WERI-Rb-1 (cell line): ENCODE measurements around the gene SUSD6.

Experiments used
- DNase-seq: peaks from one replicate; pipeline ENCODE4 v3.0.0-alpha.2; 2020
- H3K27ac ChIP-seq: fragments of 250-450 bp; sonication (Bioruptor Pico); 2 replicates; pipeline ENCODE4 v1.5.1; 2020; ENCODE audit warnings: mild to moderate bottlenecking, moderate library complexity
- H3K27me3 ChIP-seq: fragments of 250-450 bp; sonication (Bioruptor Pico); 2 replicates; pipeline ENCODE4 v1.5.1; 2021; ENCODE audit warnings: mild to moderate bottlenecking, low read depth, moderate library complexity; ENCODE audit not compliant: insufficient read depth, severe bottlenecking
- H3K36me3 ChIP-seq: fragments of 250-450 bp; sonication (Bioruptor Pico); 2 replicates; pipeline ENCODE4 v1.5.1; 2020; ENCODE audit warnings: mild to moderate bottlenecking, moderate library complexity
- H3K4me3 ChIP-seq: 2 replicates; pipeline ENCODE4 v1.5.1; 2011; ENCODE audit warnings: low read depth, mild to moderate bottlenecking, control low read depth, low read length
- H3K9me3 ChIP-seq: fragments of 250-450 bp; sonication (Bioruptor Pico); 2 replicates; pipeline ENCODE4 v1.5.1; 2021; ENCODE audit warnings: mild to moderate bottlenecking, moderate library complexity; ENCODE audit not compliant: severe bottlenecking
- CTCF ChIP-seq: IDR thresholded peaks from 2 replicates; pipeline ENCODE4 v1.5.1; 2011; ENCODE audit warnings: low read depth, mild to moderate bottlenecking, control low read depth, inconsistent platforms, low read length

The SUSD6 gene

GRCh38 chr14:69690042-69690441 is 78.6 kb downstream of the SUSD6 start:
- Histone ChIP-seq H3K4me3 (no peak overlapping the region), H3K27ac (peak overlapping the region; percentile 18; the same call in 1 of the 2 replicates), H3K9me3 (no peaks in the 10 kb centered on the region), H3K36me3 (peaks cover 8% of the 10 kb centered on the region), H3K27me3 (no peaks in the 10 kb centered on the region)
- DNase-seq, result no peak
- no peak for TF ChIP-seq CTCF

DNA sequence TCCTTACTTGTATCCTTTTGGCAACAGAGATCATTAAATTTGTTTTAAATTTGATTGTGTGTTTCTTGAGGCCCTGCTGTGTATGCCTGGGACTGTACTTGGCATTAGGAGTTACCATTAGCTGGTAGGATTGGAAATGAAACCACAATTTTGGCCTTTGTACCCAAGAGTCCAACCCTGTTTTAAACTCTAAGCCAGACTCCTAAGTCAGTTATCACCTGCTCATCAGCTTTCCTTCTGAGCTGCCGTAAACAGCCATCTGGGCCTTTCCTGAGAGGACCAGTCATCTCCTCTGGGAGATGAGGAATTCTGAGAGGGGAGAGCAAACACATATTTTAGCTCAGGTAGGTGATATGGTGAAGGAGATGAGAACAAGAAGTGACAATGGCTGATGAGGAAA is 81.2 kb downstream of the SUSD6 start:
- Histone ChIP-seq H3K36me3 (peaks cover 8% of the 10 kb centered on the region), H3K27me3 (no peaks in the 10 kb centered on the region), H3K9me3 (no peaks in the 10 kb centered on the region), H3K4me3 (no peak overlapping the region), H3K27ac (peak overlapping the region; percentile 93)
- TF ChIP-seq CTCF, result no peak
- peak; percentile 54 for DNase-seq

GRCh38 chr14:69693145-69693544 is 81.7 kb downstream of the SUSD6 start:
- Histone ChIP-seq H3K36me3 (peaks cover 8% of the 10 kb centered on the region), H3K27me3 (no peaks in the 10 kb centered on the region), H3K27ac (peak overlapping the region; percentile 93), H3K9me3 (no peaks in the 10 kb centered on the region), H3K4me3 (no peak overlapping the region)
- peak; percentile 92 for DNase-seq
- TF ChIP-seq CTCF, result no peak

GRCh38 chr14:69693801-69694729 is 82.7 kb downstream of the SUSD6 start:
- Histone ChIP-seq H3K27ac (peak overlapping the region; percentile 93), H3K4me3 (no peak overlapping the region), H3K27me3 (no peaks in the 10 kb centered on the region), H3K36me3 (peaks cover 8% of the 10 kb centered on the region), H3K9me3 (no peaks in the 10 kb centered on the region)
- peak; percentile 38 for DNase-seq
- TF ChIP-seq CTCF, result no peak

- Histone ChIP-seq H3K4me3 (no peak overlapping the region), H3K36me3 (peaks cover 8% of the 10 kb centered on the region), H3K27me3 (no peaks in the 10 kb centered on the region), H3K9me3 (no peaks in the 10 kb centered on the region), H3K27ac (peak overlapping the region; percentile 93)
- peak; percentile 80 for DNase-seq
- TF ChIP-seq CTCF, result no peak
Measured at GRCh38 chr14:69694730-69695281, 83.4 kb downstream of the SUSD6 start.
